H7 (cell line): ENCODE results near the gene PPFIBP2. TPM values are rescaled to one million over a fixed set of nuclear protein-coding genes. Genes with fewer than 3 reads are reported as not detected.
A peak's percentile ranks its signal among the peaks of the same experiment; 100 is the strongest.
"Not testable (repeated sequence)": the region's sequence is repeated elsewhere in the genome, so short reads cannot be mapped to it uniquely, and the experiment has no call there.

Experiments used
- DNase-seq: peaks from one replicate; pipeline ENCODE4 v3.0.0; 2012
- H3K27me3 ChIP-seq: 2 replicates; pipeline ENCODE4 v1.6.0; 2011; ENCODE audit warnings: mild to moderate bottlenecking, low read length; ENCODE audit not compliant: control insufficient read depth, insufficient read depth
- H3K36me3 ChIP-seq: replicated peaks from 2 replicates; pipeline ENCODE4 v1.5.1; 2011; ENCODE audit warnings: low read length; ENCODE audit not compliant: control insufficient read depth, insufficient read depth
- H3K4me3 ChIP-seq: 2 replicates; pipeline ENCODE4 v1.5.1; 2011; ENCODE audit warnings: low read depth, mild to moderate bottlenecking, control low read depth, low read length, moderate library complexity; ENCODE audit not compliant: insufficient read depth
- total RNA-seq: library from RNA; depleted of rRNA; stranded (reverse); fragments of >200 nt; shearing (Covaris generic); gene quantifications from 2 replicates; pipeline ENCODE4 v1.2.3, GENCODE V29; 2014

PPFIBP2 gene
- total RNA-seq, 1 experiment from 2014 or later = 9.4 TPM

DNA sequence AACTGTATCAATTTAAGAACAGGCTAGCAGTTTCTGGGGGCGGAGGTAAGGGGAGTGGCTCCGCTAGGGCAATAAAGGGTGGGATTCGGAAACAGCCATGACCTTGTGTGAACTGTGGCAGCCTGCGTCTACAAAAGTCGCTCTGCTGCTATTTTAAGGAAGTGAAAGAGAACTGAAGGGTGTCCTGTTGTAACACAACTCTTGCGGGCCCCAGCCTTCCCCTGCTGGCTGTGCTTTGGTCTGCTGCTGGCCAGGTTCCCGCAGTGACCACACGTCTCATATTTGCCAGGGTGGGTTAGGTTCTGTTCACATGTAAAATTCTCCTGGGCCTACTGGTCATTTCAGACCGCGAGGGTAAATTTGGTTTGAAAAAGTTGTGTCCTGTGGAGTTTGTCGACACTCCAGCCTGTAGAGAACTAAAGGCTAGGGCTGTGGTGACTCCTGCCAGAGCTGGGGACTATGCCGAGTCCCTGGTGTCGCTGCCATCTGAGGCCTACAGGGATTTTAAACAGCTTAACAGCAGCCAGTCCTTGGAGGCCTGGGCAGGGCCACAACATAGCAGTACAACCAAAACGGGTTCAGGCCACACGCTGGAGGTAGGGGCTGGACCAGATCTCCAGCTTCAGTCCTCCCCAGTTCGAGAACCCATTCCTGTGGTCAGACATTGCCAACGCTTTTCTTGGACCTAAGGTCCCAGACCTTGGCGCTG is 1.1 kb upstream of the PPFIBP2 start:
- Histone ChIP-seq H3K4me3 (peak overlapping the region; percentile 77), H3K36me3 (no peaks in the 10 kb centered on the region), H3K27me3 (peaks cover 15% of the 10 kb centered on the region)
- peak; percentile 16 for DNase-seq

DNA sequence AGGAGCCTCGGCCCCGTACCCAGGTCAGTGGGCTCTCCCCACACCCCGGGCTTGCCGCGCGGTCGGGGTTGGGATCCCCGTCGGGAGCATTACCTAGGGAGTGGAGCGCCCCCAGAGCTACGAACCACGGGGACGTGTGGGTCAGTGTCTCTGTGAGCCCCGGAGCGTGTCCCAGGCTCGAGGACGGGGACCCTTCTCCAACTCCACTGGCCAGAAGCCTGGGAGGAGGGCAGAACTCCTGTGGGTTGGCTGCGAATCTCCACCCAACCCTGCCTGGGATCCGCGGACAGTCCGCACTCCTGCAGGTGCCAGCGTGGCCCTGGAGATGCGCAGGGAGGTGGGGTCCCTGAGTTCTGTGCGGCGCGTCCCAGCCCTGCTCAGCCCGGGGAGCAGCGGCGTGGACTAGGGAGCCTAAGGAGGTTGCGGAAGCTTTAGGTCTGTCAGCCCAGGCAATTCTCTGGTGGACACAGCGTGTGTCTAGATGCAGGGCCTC is 346 bp downstream of the PPFIBP2 start:
- Histone ChIP-seq H3K27me3 (peaks cover 15% of the 10 kb centered on the region), H3K36me3 (no peaks in the 10 kb centered on the region), H3K4me3 (peak overlapping the region; percentile 77)
- DNase-seq = peak; percentile 73

DNA sequence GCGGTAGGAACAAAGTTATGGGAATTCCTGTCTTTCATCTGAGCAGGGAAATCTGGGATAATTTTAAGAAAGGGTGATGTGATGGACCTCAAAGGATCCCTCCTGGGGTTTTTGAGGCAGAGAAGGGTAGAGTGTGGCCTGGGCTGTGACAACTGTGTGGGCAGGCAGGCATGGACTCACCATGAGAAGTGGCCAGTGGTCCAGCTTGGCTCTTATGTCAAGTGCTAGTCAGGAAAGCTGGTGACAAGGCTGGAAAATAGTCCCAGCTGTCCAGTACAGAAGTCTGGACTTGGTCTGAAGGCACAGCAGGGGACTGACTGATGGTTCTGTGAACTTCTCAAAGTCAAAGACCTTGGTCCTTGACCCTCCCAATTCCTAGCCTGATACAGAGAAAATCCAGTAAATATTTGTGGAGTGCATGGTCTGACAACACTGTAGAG is 1.7 kb downstream of the PPFIBP2 start:
- peaks cover 15% of the 10 kb centered on the region for H3K27me3 ChIP-seq
- DNase-seq = no peak
- H3K36me3 ChIP-seq = no peaks in the 10 kb centered on the region
- H3K4me3 ChIP-seq = no peak overlapping the region

DNA sequence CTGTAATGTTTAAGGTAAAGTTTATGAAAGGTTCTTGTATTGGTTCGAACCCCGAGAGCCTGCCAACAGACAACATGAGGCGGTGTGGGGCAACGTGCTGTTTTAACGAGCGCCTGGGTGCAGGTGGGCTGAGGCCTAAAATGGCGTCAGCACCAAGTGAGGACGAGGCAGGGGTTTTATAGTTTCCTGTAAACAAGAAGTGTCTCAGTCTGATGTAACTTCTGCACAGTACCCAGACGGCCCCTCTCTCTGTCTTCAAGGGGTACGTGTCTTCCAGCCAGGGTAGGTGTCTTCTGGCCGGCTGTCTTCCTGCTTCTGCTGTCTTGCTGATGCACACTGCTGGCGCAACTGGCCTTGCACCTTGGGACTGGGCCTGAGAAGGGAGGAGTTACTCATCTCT is 2.7 kb downstream of the PPFIBP2 start:
- H3K27me3 ChIP-seq = peaks cover 15% of the 10 kb centered on the region
- DNase-seq = no peak
- H3K4me3 ChIP-seq = no peak overlapping the region

DNA sequence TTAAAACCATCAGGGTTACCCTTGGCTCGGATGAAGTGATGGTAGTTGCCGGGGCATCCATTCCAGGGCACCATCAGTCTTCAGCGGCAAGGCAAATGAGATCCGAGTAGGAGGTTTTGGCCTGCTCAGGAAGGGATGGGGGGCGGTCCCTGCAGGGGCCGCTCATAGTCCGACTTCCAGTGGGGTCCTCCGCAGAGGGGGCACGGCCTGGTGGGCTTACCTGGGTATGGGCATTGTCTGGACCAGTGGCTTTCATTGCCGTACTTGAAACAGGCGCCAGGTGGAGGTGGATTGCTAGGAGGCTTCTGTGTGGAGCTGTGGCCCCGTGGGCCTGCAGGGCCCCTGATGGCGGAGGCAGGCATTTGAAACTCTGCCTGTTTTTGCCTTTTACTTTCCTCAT is 3.9 kb downstream of the PPFIBP2 start:
- not testable (repeated sequence) for DNase-seq, H3K36me3 ChIP-seq, H3K4me3 ChIP-seq
- peaks cover 15% of the 10 kb centered on the region for H3K27me3 ChIP-seq

More for the DNA sequence above, 2.7 kb downstream of the PPFIBP2 start:
- no peaks in the 10 kb centered on the region for H3K36me3 ChIP-seq

DNA sequence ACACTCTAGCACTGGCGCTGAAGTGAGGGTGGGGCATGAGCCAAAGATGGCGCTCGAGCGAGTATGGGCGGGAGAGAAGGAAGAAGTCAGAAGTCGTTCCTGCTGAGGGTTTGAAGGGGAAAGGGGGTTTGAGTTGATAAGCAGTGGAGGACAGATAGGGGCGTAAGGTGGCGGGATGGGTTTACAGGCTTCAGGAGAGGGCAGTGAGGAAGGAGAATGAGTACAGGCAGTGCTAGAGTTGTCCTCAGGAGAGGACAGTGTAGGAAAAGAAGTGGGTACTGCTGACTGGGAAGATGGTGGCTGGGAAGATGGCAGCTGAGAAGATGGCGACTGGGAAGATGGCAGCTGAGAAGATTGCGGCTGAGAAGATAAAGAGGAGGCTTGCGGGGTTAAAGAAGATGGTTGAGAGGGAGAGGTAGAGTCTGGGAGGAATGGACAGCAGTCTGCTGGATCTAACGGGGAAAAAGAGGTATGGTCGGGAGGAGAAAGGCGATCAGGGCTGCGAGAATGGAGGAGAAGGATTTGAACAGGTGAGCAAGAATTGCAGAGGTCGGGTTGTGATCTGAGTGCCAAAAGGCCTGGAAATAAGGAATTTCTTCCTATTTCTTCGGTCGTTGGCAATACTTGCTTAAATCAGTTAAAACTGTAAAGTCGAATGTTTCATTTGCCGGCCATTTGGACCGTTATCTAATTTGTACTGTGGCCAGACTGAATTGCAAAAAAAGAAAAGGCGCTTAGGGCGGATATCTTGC is 5.2 kb downstream of the PPFIBP2 start:
- no peak for DNase-seq
- Histone ChIP-seq H3K4me3 (no peak overlapping the region), H3K27me3 (peaks cover 14% of the 10 kb centered on the region), H3K36me3 (no peaks in the 10 kb centered on the region)

DNA sequence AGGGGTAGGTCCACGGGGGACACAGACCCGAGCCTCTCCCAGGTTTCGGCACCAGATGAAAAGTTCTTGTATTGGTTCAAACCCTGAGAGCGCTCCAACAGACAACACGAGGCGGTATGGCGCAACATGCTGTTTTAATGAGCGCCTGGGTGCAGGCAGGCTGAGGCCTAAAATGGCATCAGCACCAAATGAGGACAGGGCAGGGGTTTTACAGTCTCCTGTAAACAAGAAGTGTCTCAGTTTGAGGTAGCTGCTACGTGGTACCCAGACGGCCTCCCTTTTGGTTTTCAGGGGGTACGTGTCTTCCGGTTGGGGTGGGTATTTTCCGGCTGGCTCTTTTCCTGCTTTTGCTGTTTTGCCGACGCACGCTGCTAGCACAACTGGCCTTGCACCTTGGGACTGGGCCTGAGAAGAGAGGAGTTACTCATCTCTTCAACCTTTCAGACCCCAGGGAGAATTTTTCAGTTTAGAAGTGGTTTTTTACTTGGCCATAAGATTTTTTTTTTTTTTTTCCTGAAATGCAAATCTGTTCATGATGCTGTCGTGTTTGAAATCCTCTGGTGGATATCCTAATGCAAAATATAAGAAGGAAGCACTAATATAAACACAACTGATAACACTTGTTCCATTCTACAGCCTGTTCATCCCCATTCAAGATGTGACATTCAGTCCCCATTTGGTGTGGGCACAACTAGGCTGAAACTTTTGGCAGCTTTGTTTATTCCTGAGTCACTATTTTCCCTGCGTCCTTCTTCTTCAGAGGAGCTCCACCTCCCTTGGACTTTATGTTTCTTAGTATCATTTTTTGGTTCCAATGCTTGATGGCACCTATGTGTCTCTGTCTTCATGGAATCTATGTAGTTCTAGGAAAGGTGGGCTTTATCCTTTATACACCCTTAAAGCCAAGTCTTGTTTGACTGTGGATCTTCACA is 6.5 kb downstream of the PPFIBP2 start:
- Histone ChIP-seq H3K27me3 (peaks cover 2% of the 10 kb centered on the region), H3K4me3 (no peak overlapping the region), H3K36me3 (no peaks in the 10 kb centered on the region)
- DNase-seq = no peak

DNA sequence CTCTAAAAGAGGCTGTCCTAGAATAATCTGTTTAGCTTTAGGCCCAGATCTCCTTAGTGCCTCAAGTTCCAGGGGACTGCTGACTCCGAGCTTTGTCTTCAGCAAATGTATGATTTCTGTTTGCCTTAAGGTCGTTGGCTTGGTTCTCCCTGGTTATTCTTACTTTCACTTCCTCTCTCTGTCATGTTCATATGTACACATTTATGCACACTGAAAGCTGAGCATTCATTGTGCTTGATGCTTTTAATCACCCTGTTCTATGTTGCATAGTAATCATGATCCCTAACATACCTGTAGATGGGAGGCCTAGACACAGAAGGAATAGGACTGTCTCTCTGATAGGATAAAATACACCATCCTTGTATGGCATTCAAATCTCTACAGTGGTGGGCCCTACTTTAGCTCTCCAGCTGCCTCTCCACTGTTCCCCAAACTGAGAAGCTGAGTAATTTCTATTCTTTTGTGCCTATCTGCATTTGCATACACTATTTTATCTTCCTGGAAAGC is 7.2 kb downstream of the PPFIBP2 start:
- Histone ChIP-seq H3K27me3 (no peaks in the 10 kb centered on the region; the same call in 1 of the 2 replicates), H3K4me3 (no peak overlapping the region), H3K36me3 (no peaks in the 10 kb centered on the region)
- no peak for DNase-seq

DNA sequence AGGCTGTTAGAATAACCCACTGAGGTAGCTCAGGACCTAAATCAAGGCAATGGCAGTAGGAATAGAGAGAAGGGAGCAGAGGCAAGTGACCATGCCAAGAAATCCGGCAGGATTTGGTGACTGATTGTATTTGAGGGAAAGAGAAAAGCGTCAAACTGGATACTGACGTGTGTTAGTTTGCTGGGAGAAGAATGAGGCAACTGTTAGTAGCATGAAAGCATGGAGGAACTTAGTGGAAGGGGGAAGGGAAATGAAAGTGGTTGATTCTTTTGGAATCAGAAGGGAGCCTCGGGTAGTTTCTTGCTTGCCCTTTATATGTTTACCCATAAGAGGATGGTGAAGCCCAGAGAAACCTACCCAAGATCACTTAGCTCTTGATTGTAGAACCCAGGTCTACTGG is 8.3 kb downstream of the PPFIBP2 start:
- no peak for DNase-seq
- Histone ChIP-seq H3K36me3 (no peaks in the 10 kb centered on the region), H3K27me3 (no peaks in the 10 kb centered on the region; the same call in 1 of the 2 replicates), H3K4me3 (no peak overlapping the region)

DNA sequence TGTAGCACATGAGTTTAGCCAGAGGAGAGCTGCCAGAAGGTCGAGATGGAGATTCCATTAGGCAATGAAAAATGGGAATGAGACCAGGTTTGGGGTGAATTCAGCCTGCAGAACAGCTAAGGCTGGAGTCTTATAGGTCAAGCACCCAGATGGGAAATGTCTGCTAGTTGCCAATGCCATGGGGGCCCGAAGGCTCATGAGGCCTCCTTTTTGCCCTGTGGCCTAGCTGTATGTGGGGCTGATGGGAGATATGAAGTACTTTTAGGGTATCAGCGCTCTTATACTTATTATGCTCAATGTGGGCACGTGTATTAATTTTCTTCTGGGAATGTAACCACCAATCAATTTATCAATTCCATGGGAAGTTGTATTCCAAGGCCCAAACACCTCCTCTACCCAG is 8.7 kb downstream of the PPFIBP2 start:
- no peak for DNase-seq

DNA sequence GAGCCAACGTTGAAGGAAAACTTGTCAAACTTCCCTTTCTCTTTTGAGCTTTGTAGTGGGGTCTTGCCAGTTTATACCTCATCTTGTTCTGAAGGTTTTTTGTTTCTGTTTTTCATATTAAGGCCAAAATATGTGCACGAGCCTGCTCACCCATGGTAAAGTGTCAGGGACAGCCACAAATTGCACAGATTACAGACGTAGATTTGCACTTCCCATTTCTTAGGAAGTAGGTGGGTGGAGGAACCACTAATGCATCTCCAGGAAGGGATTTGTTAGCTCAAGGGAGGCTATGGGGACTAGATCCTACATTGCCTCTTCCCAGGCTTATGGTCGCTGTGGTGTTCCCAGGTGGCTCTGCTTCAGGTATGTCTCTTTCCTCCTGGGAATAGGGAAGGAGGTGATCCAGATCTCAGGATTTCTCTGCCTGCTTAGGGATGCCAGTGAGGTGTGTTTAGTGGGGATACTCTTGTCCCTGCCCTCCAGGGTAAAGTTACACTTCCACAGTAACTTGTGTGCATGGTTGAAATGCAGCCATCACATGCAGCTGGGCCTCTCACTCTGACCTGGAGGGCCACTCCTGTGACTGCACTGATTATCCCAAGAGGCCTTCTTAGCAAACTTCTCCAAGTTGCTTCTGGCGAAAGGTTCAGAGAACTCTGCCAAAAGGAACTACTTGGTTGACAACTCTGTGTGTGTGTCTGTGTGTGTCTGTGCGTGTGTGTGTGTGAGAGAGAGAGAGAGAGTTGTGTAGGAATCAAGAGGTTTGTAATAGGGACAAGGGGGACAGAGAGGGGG is 9.8 kb downstream of the PPFIBP2 start:
- H3K27me3 ChIP-seq = no peaks in the 10 kb centered on the region; the same call in 1 of the 2 replicates
- DNase-seq = no peak
- H3K36me3 ChIP-seq = no peaks in the 10 kb centered on the region
- H3K4me3 ChIP-seq = no peak overlapping the region

More for the DNA sequence above, 8.7 kb downstream of the PPFIBP2 start:
- H3K4me3 ChIP-seq = no peak overlapping the region
- no peaks in the 10 kb centered on the region for H3K36me3 ChIP-seq
- no peaks in the 10 kb centered on the region; the same call in 1 of the 2 replicates for H3K27me3 ChIP-seq

DNA sequence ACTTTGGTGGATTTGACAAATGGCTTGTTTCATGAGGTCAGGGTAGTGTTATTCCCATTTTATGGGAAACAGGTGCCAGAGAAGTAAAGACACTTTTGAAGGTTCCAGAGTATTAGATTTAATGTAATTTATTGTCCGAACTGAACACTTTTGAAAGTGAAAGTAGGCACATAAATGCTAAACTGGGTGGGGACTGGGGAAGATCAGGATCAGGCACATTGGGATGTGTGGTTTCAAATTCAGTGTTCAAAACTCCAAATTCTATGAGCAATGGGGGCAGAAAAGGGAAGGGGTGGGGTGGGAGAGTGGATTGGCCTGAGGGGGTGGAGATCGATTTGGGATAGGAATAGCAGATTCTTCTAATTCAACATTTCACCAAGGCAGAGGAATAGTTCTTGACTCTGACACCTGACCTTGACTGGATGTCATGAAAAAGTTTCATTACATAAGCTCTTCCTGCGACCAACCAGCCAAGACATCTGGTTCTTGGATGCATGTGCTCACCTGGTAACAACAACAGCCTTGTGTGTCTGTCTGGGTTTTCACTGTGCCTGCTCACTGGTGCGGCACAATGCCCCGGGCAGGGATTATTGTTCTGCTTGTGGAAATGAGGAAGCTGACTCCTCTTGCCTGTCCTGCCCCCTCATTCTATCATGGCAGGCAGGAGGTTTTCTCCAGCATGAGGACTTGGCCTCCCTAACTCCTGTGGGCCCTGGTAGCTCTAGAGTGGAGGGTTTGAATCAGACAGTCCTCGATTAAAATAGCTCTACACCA is 10.8 kb downstream of the PPFIBP2 start:
- Histone ChIP-seq H3K36me3 (no peaks in the 10 kb centered on the region), H3K27me3 (no peaks in the 10 kb centered on the region; the same call in 1 of the 2 replicates), H3K4me3 (no peak overlapping the region)
- no peak for DNase-seq

DNA sequence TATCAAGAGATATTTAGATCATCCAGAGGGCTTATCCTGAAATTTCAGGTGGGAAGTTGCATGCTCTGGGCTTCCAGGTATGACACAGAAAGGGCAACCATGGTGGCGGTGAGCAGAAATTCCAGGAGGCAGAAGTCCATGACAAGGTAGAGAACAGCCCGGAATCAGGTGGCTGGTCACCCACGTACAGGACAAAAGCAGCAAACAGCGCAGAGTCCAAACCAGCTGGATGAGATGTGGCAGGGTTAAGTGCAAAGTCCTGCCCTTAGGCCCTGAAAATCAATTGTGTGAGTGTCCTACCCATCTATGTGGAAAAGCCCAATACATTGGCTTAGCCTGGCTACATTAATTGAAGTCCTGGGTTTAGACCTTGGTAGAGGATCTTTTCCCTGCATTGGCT is 11.6 kb downstream of the PPFIBP2 start:
- H3K4me3 ChIP-seq = no peak overlapping the region
- DNase-seq = no peak
- H3K27me3 ChIP-seq = no peaks in the 10 kb centered on the region; the same call in 1 of the 2 replicates
- no peaks in the 10 kb centered on the region for H3K36me3 ChIP-seq
